Stomach (tissue), 4 donors: ENCODE results near the gene MREG.

Experiments used
- CTCF ChIP-seq, 7 experiments: fragments of 450-650 bp in 4 of 7; fragments of 200-600 bp in 3 of 7; sonication (generic) in 3 of 7; IDR thresholded peaks; one replicate each; pipeline ENCODE4 v1.5.1; 2016 to 2019; ENCODE audit warnings: antibody characterized with exemption in 7 of 7, control low read depth in 2 of 7, mild to moderate bottlenecking in 1 of 7
- EP300 ChIP-seq: sonication (generic); formaldehyde crosslinking; IDR thresholded peaks from one replicate; pipeline ENCODE4 v1.6.1; 2017; ENCODE audit warnings: antibody characterized with exemption
- POLR2A ChIP-seq, 4 donors: fragments of 450-650 bp; IDR thresholded peaks; one replicate each; pipeline ENCODE4 v1.6.1; 2016; ENCODE audit warnings: antibody characterized with exemption in 4 of 4, control low read depth in 2 of 4, mild to moderate bottlenecking in 1 of 4, moderate library complexity in 1 of 4
- POLR2AphosphoS5 ChIP-seq, 3 donors: sonication (generic); formaldehyde crosslinking; IDR thresholded peaks; one replicate each; pipeline ENCODE4 v1.6.1; 2016; ENCODE audit warnings: antibody characterized with exemption in 3 of 3

- no peak for TF ChIP-seq POLR2A (IDR thresholded peaks at IDR 0.05)
- TF ChIP-seq CTCF (IDR thresholded peaks at IDR 0.05): no peak
- no peak for TF ChIP-seq POLR2AphosphoS5 (IDR thresholded peaks at IDR 0.05)
- no peak for TF ChIP-seq EP300
These were observed 8.6 kb downstream of the MREG start for GRCh38 chr2:216004697-216005283.
